ENCODE data around the gene PIP4K2A.
"Not testable (repeated sequence)": the region's sequence is repeated elsewhere in the genome, so short reads cannot be mapped to it uniquely, and the experiment has no call there.

The PIP4K2A gene

GRCh38 chr10:22503315-22504088 lies 210.9 kb downstream of the PIP4K2A start:
- no peak for TF ChIP-seq EZH2 (IDR thresholded peaks at IDR 0.05)
- TF ChIP-seq FOXP2 (optimal IDR thresholded peaks at IDR 0.05; ENCODE audit: control extremely low read depth, extremely low read length, insufficient read depth), result no peak
- TF ChIP-seq POLR2AphosphoS5 (IDR thresholded peaks at IDR 0.05; ENCODE audit: borderline replicate concordance, low read depth, low read length), result no peak
- Histone ChIP-seq H3K9me3 (ENCODE audit: low read depth, low read length) (no peaks in the 10 kb centered on the region), H3K27ac (no peak overlapping the region)

GRCh38 chr10:22501863-22502262 lies 212.5 kb downstream of the PIP4K2A start:
- TF ChIP-seq EZH2 (IDR thresholded peaks at IDR 0.05), result no peak
- no peak for TF ChIP-seq FOXP2 (optimal IDR thresholded peaks at IDR 0.05; ENCODE audit: control extremely low read depth, extremely low read length, insufficient read depth)
- TF ChIP-seq POLR2AphosphoS5 (IDR thresholded peaks at IDR 0.05; ENCODE audit: borderline replicate concordance, low read depth, low read length), result no peak
- Histone ChIP-seq H3K9ac (ENCODE audit: insufficient read length) (no peak overlapping the region), H3K4me3 (no peak overlapping the region), H3K9me3 (ENCODE audit: low read depth, low read length) (no peaks in the 10 kb centered on the region), H3K27ac (no peak overlapping the region), H3K36me3 (ENCODE audit: insufficient read depth, low read length) (no peaks in the 10 kb centered on the region)
- no peak for DNase-seq (ENCODE audit: low read depth, low spot score)

More at GRCh38 chr10:22503315-22504088, 210.9 kb downstream of the PIP4K2A start:
- DNase-seq (ENCODE audit: low read depth, low spot score), result no peak
- no peak overlapping the region for H3K9ac ChIP-seq (ENCODE audit: insufficient read length)
- H3K4me3 ChIP-seq, result no peak overlapping the region
- H3K36me3 ChIP-seq (ENCODE audit: insufficient read depth, low read length), result no peaks in the 10 kb centered on the region

GRCh38 chr10:22501413-22501812 lies 213.0 kb downstream of the PIP4K2A start:
- no peaks in the 10 kb centered on the region for H3K36me3 ChIP-seq (ENCODE audit: insufficient read depth, low read length)
- no peak for DNase-seq (ENCODE audit: low read depth, low spot score)
- no peak overlapping the region for H3K4me3 ChIP-seq
- H3K27ac ChIP-seq, result no peak overlapping the region
- no peak overlapping the region for H3K9ac ChIP-seq (ENCODE audit: insufficient read length)
- no peaks in the 10 kb centered on the region for H3K9me3 ChIP-seq (ENCODE audit: low read depth, low read length)
- TF ChIP-seq FOXP2 (optimal IDR thresholded peaks at IDR 0.05; ENCODE audit: control extremely low read depth, extremely low read length, insufficient read depth) (no peak), POLR2AphosphoS5 (IDR thresholded peaks at IDR 0.05; ENCODE audit: borderline replicate concordance, low read depth, low read length) (no peak), EZH2 (IDR thresholded peaks at IDR 0.05) (no peak)

DNA sequence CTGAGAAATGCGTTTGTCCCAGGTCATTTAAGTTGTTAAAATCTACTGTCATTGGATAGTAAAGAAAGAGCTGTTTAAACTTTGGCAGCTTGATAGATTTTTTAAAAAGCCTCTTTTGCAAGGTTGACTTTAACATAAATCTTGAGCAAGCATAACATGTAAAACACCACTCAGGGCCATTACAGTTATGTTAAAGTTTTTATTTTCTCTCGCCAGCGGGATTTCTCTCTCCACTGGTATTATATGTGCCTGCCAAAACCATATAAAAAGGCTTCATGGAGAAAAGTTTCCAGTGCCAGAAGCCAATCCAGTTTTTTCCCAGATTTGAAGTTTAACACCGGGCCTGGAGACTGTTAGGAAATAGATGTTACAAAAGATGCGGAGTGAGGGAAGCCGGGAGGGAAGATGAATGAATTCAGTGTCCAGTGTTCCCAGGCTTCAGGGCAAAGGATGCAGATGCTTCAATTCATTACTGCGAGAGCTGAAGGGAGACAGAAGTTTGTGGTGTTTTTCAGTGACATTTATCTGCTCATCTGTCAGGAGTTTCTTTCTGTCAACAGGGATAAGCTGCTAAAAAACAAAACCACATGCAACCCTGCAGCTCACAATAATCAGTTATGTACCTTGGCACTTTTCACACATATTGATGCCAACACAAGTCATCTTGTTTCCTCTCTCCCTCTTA lies 213.6 kb downstream of the PIP4K2A start:
- Histone ChIP-seq H3K9ac (ENCODE audit: insufficient read length) (no peak overlapping the region), H3K9me3 (ENCODE audit: low read depth, low read length) (no peaks in the 10 kb centered on the region), H3K27ac (no peak overlapping the region), H3K4me3 (no peak overlapping the region), H3K36me3 (ENCODE audit: insufficient read depth, low read length) (no peaks in the 10 kb centered on the region)
- TF ChIP-seq EZH2 (IDR thresholded peaks at IDR 0.05) (no peak), POLR2AphosphoS5 (IDR thresholded peaks at IDR 0.05; ENCODE audit: borderline replicate concordance, low read depth, low read length) (no peak), FOXP2 (optimal IDR thresholded peaks at IDR 0.05; ENCODE audit: control extremely low read depth, extremely low read length, insufficient read depth) (no peak)
- no peak for DNase-seq (ENCODE audit: low read depth, low spot score)

DNA sequence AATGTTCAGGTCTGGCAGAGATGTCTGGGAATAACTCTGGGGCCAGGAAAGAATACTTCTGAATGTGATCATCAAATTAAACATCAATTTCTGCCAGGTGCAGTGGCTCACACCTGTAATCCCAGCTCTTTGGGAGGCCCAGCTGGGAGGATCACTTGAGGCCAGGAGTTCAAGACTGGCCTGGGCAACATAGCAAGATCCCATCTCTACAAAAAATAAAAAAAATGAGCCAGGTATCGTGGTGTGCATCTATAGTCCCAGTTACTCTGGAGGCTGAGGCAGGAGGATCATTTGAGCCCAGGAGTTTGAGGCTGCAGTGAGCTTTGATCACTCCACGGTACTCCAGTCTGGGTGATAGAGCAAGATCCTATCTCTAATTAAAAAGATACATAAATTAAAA lies 214.4 kb downstream of the PIP4K2A start:
- H3K9ac ChIP-seq (ENCODE audit: insufficient read length); H3K9me3 ChIP-seq (ENCODE audit: low read depth, low read length); H3K36me3 ChIP-seq (ENCODE audit: insufficient read depth, low read length); H3K4me3 ChIP-seq; H3K27ac ChIP-seq; DNase-seq (ENCODE audit: low read depth, low spot score): not testable (repeated sequence)

- no peak for DNase-seq (ENCODE audit: low read depth, low spot score)
- no peak for TF ChIP-seq POLR2AphosphoS5 (IDR thresholded peaks at IDR 0.05; ENCODE audit: borderline replicate concordance, low read depth, low read length)
- no peak for TF ChIP-seq EZH2 (IDR thresholded peaks at IDR 0.05)
- TF ChIP-seq FOXP2 (optimal IDR thresholded peaks at IDR 0.05; ENCODE audit: control extremely low read depth, extremely low read length, insufficient read depth), result no peak
- H3K9me3 ChIP-seq (ENCODE audit: low read depth, low read length), result no peaks in the 10 kb centered on the region
Observed at GRCh38 chr10:22495396-22495795, 219.0 kb downstream of the PIP4K2A start.

GRCh38 chr10:22494007-22494406 lies 220.4 kb downstream of the PIP4K2A start:
- H3K36me3 ChIP-seq (ENCODE audit: insufficient read depth, low read length), result no peaks in the 10 kb centered on the region
- DNase-seq (ENCODE audit: low read depth, low spot score), result no peak
- H3K9ac ChIP-seq (ENCODE audit: insufficient read length), result no peak overlapping the region

More at GRCh38 chr10:22495396-22495795, 219.0 kb downstream of the PIP4K2A start:
- H3K4me3 ChIP-seq, result no peak overlapping the region
- no peak overlapping the region for H3K9ac ChIP-seq (ENCODE audit: insufficient read length)
- H3K36me3 ChIP-seq (ENCODE audit: insufficient read depth, low read length), result no peaks in the 10 kb centered on the region
- no peak overlapping the region for H3K27ac ChIP-seq

GRCh38 chr10:22491931-22492615 lies 222.3 kb downstream of the PIP4K2A start:
- no peak for TF ChIP-seq EZH2 (IDR thresholded peaks at IDR 0.05)
- TF ChIP-seq FOXP2 (optimal IDR thresholded peaks at IDR 0.05; ENCODE audit: control extremely low read depth, extremely low read length, insufficient read depth), result no peak
- no peak for TF ChIP-seq POLR2AphosphoS5 (IDR thresholded peaks at IDR 0.05; ENCODE audit: borderline replicate concordance, low read depth, low read length)
- Histone ChIP-seq H3K9ac (ENCODE audit: insufficient read length) (no peak overlapping the region), H3K27ac (no peak overlapping the region), H3K4me3 (no peak overlapping the region), H3K9me3 (ENCODE audit: low read depth, low read length) (no peaks in the 10 kb centered on the region), H3K36me3 (ENCODE audit: insufficient read depth, low read length) (no peaks in the 10 kb centered on the region)
- DNase-seq (ENCODE audit: low read depth, low spot score), result no peak

More at GRCh38 chr10:22494007-22494406, 220.4 kb downstream of the PIP4K2A start:
- TF ChIP-seq POLR2AphosphoS5 (IDR thresholded peaks at IDR 0.05; ENCODE audit: borderline replicate concordance, low read depth, low read length) (no peak), FOXP2 (optimal IDR thresholded peaks at IDR 0.05; ENCODE audit: control extremely low read depth, extremely low read length, insufficient read depth) (no peak), EZH2 (IDR thresholded peaks at IDR 0.05) (no peak)
- Histone ChIP-seq H3K27ac (no peak overlapping the region), H3K4me3 (no peak overlapping the region), H3K9me3 (ENCODE audit: low read depth, low read length) (no peaks in the 10 kb centered on the region)

All from SK-N-MC (cell line).